ENCODE measurements around the gene REPIN1.

REPIN1 gene

GRCh38 chr7:150337659-150338081 lies 31.0 kb upstream of the REPIN1 start:
- no peak for DNase-seq

- DNase-seq: no peak
These were observed 30.3 kb upstream of the REPIN1 start for GRCh38 chr7:150338166-150338829.

- DNase-seq: no peak
These were observed 29.2 kb upstream of the REPIN1 start for GRCh38 chr7:150339409-150339809.

GRCh38 chr7:150340024-150340749 lies 28.4 kb upstream of the REPIN1 start:
- DNase-seq: no peak

- no peak for DNase-seq
These were observed 27.8 kb upstream of the REPIN1 start for GRCh38 chr7:150340875-150341262.

- no peak for DNase-seq
These were observed 27.1 kb upstream of the REPIN1 start, which contains the start of gene RARRES2 for GRCh38 chr7:150341263-150342120. TSS of gene RARRES2 (minus strand) at chr7:150341629. CDS start at chr7:150340609, 1,020 bp downstream.

GRCh38 chr7:150342121-150342408 lies 26.6 kb upstream of the REPIN1 start:
- DNase-seq: no peak

GRCh38 chr7:150343225-150343624 lies 25.4 kb upstream of the REPIN1 start:
- DNase-seq: no peak

GRCh38 chr7:150344299-150344698 lies 24.3 kb upstream of the REPIN1 start:
- no peak for DNase-seq

GRCh38 chr7:150345012-150345411 lies 23.6 kb upstream of the REPIN1 start:
- no peak for DNase-seq

- DNase-seq: no peak
These were observed 21.7 kb upstream of the REPIN1 start for GRCh38 chr7:150346922-150347321.

GRCh38 chr7:150351587-150352194 lies 16.9 kb upstream of the REPIN1 start:
- DNase-seq: no peak

GRCh38 chr7:150355666-150356059 lies 13.0 kb upstream of the REPIN1 start:
- DNase-seq: no peak

- DNase-seq: peak; percentile 20
These were observed 12.2 kb upstream of the REPIN1 start for GRCh38 chr7:150356265-150356897.

- no peak for DNase-seq
These were observed 11.4 kb upstream of the REPIN1 start for GRCh38 chr7:150357270-150357669.

- DNase-seq: no peak
These were observed 10.7 kb upstream of the REPIN1 start for GRCh38 chr7:150357771-150358427.

GRCh38 chr7:150358433-150358832 lies 10.2 kb upstream of the REPIN1 start:
- no peak for DNase-seq

GRCh38 chr7:150358988-150359621 lies 9.5 kb upstream of the REPIN1 start:
- DNase-seq: no peak

GRCh38 chr7:150359622-150360362 lies 8.8 kb upstream of the REPIN1 start:
- no peak for DNase-seq

- no peak for DNase-seq
These were observed 8.1 kb upstream of the REPIN1 start for GRCh38 chr7:150360363-150361058.

All from NCI-H345 (cell line).